Measurements from ENCODE around the gene IGFBP7. TPM values are rescaled to one million over a fixed set of nuclear protein-coding genes. Genes with fewer than 3 reads are reported as not detected.
A peak's percentile ranks its signal among the peaks of the same experiment; 100 is the strongest.

Gene IGFBP7
- total RNA-seq, 1 donor from 2014 or later: 66.8 TPM

- Histone ChIP-seq H3K27me3 (ENCODE audit: control insufficient read depth in 3 of 3, insufficient read depth in 3 of 3, low read length in 3 of 3) (peaks cover 0 to under 1% (median 0%) of the 10 kb centered on the region in 3 donors), H3K9ac (ENCODE audit: low read depth in 1 of 3, low read length in 3 of 3) (no peak overlapping the region), H3K4me1 (ENCODE audit: control insufficient read depth in 3 of 3, insufficient read depth in 3 of 3, low read length in 3 of 3) (peaks cover 7 to 18% (median 15%) of the 10 kb centered on the region in 3 donors), H3K9me3 (ENCODE audit: control insufficient read depth in 3 of 3, low read length in 3 of 3) (no peaks in the 10 kb centered on the region), H3K27ac (ENCODE audit: low read depth, low read length) (no peak overlapping the region), H3K4me3 (ENCODE audit: low read length in 3 of 3) (no peak overlapping the region), H3K36me3 (ENCODE audit: control insufficient read depth in 3 of 3, insufficient read depth in 3 of 3, low read length in 3 of 3) (no peaks in the 10 kb centered on the region)
These were observed 4.8 kb upstream of the IGFBP7 start for GRCh38 chr4:57114973-57115372.

- no peaks in the 10 kb centered on the region for H3K9me3 ChIP-seq (ENCODE audit: control insufficient read depth in 3 of 3, low read length in 3 of 3)
- no peak overlapping the region for H3K9ac ChIP-seq (ENCODE audit: low read depth in 1 of 3, low read length in 3 of 3)
- H3K27me3 ChIP-seq (ENCODE audit: control insufficient read depth in 3 of 3, insufficient read depth in 3 of 3, low read length in 3 of 3): peaks cover 5 to 7% (median 7%) of the 10 kb centered on the region in 3 donors
- H3K27ac ChIP-seq (ENCODE audit: low read depth, low read length): no peak overlapping the region
- no peaks in the 10 kb centered on the region for H3K36me3 ChIP-seq (ENCODE audit: control insufficient read depth in 3 of 3, insufficient read depth in 3 of 3, low read length in 3 of 3)
- peaks cover 4 to 12% (median 9%) of the 10 kb centered on the region in 3 donors for H3K4me1 ChIP-seq (ENCODE audit: control insufficient read depth in 3 of 3, insufficient read depth in 3 of 3, low read length in 3 of 3)
- H3K4me3 ChIP-seq (ENCODE audit: low read length in 3 of 3): no peak overlapping the region
These were observed 3.7 kb upstream of the IGFBP7 start for GRCh38 chr4:57113870-57114269.

- peaks cover 5 to 7% (median 7%) of the 10 kb centered on the region in 3 donors for H3K27me3 ChIP-seq (ENCODE audit: control insufficient read depth in 3 of 3, insufficient read depth in 3 of 3, low read length in 3 of 3)
- H3K27ac ChIP-seq (ENCODE audit: low read depth, low read length): peak overlapping the region; percentile 92
- peak overlapping the region; percentile 68 to 80 (median 69) for H3K4me3 ChIP-seq (ENCODE audit: low read length in 3 of 3)
- H3K9me3 ChIP-seq (ENCODE audit: control insufficient read depth in 3 of 3, low read length in 3 of 3): no peaks in the 10 kb centered on the region
- no peaks in the 10 kb centered on the region for H3K36me3 ChIP-seq (ENCODE audit: control insufficient read depth in 3 of 3, insufficient read depth in 3 of 3, low read length in 3 of 3)
- peak overlapping the region; percentile 48 to 83 (median 76) for H3K9ac ChIP-seq (ENCODE audit: low read depth in 1 of 3, low read length in 3 of 3)
- H3K4me1 ChIP-seq (ENCODE audit: control insufficient read depth in 3 of 3, insufficient read depth in 3 of 3, low read length in 3 of 3): peaks cover 6 to 8% (median 8%) of the 10 kb centered on the region in 3 donors
These were observed 691 bp upstream of the IGFBP7 start for GRCh38 chr4:57110640-57111511.

- Histone ChIP-seq H3K4me1 (ENCODE audit: control insufficient read depth in 3 of 3, insufficient read depth in 3 of 3, low read length in 3 of 3) (peaks cover 6 to 12% (median 12%) of the 10 kb centered on the region in 3 donors), H3K9me3 (ENCODE audit: control insufficient read depth in 3 of 3, low read length in 3 of 3) (no peaks in the 10 kb centered on the region), H3K4me3 (ENCODE audit: low read length in 3 of 3) (peak overlapping the region; percentile 68 to 80 (median 69))
These were observed 756 bp downstream of the IGFBP7 start for GRCh38 chr4:57109411-57109846.

GRCh38 chr4:57106181-57106580 lies 4.0 kb downstream of the IGFBP7 start:
- Histone ChIP-seq H3K9me3 (ENCODE audit: control insufficient read depth in 3 of 3, low read length in 3 of 3) (no peaks in the 10 kb centered on the region), H3K4me1 (ENCODE audit: control insufficient read depth in 3 of 3, insufficient read depth in 3 of 3, low read length in 3 of 3) (peaks cover 15 to 23% (median 18%) of the 10 kb centered on the region in 3 donors), H3K9ac (ENCODE audit: low read depth in 1 of 3, low read length in 3 of 3) (no peak overlapping the region), H3K36me3 (ENCODE audit: control insufficient read depth in 3 of 3, insufficient read depth in 3 of 3, low read length in 3 of 3) (no peaks in the 10 kb centered on the region), H3K27me3 (ENCODE audit: control insufficient read depth in 3 of 3, insufficient read depth in 3 of 3, low read length in 3 of 3) (peaks cover 5 to 7% (median 7%) of the 10 kb centered on the region in 3 donors), H3K27ac (ENCODE audit: low read depth, low read length) (peak overlapping the region; percentile 71), H3K4me3 (ENCODE audit: low read length in 3 of 3) (no peak overlapping the region)

More at GRCh38 chr4:57109411-57109846, 756 bp downstream of the IGFBP7 start:
- peaks cover 5 to 7% (median 7%) of the 10 kb centered on the region in 3 donors for H3K27me3 ChIP-seq (ENCODE audit: control insufficient read depth in 3 of 3, insufficient read depth in 3 of 3, low read length in 3 of 3)
- H3K9ac ChIP-seq (ENCODE audit: low read depth in 1 of 3, low read length in 3 of 3): peak overlapping the region; percentile 72 to 83 (median 75)
- H3K27ac ChIP-seq (ENCODE audit: low read depth, low read length): peak overlapping the region; percentile 92
- H3K36me3 ChIP-seq (ENCODE audit: control insufficient read depth in 3 of 3, insufficient read depth in 3 of 3, low read length in 3 of 3): no peaks in the 10 kb centered on the region

GRCh38 chr4:57104706-57105560 lies 5.3 kb downstream of the IGFBP7 start:
- H3K9ac ChIP-seq (ENCODE audit: low read depth in 1 of 3, low read length in 3 of 3): no peak overlapping the region
- H3K4me1 ChIP-seq (ENCODE audit: control insufficient read depth in 3 of 3, insufficient read depth in 3 of 3, low read length in 3 of 3): peaks cover 11 to 17% (median 12%) of the 10 kb centered on the region in 3 donors
- H3K4me3 ChIP-seq (ENCODE audit: low read length in 3 of 3): no peak overlapping the region
- H3K27me3 ChIP-seq (ENCODE audit: control insufficient read depth in 3 of 3, insufficient read depth in 3 of 3, low read length in 3 of 3): peaks cover 4 to 7% (median 6%) of the 10 kb centered on the region in 3 donors
- H3K27ac ChIP-seq (ENCODE audit: low read depth, low read length): peak overlapping the region; percentile 50
- no peaks in the 10 kb centered on the region for H3K9me3 ChIP-seq (ENCODE audit: control insufficient read depth in 3 of 3, low read length in 3 of 3)
- no peaks in the 10 kb centered on the region for H3K36me3 ChIP-seq (ENCODE audit: control insufficient read depth in 3 of 3, insufficient read depth in 3 of 3, low read length in 3 of 3)

GRCh38 chr4:57103051-57103450 lies 7.1 kb downstream of the IGFBP7 start:
- Histone ChIP-seq H3K36me3 (ENCODE audit: control insufficient read depth in 3 of 3, insufficient read depth in 3 of 3, low read length in 3 of 3) (no peaks in the 10 kb centered on the region), H3K9ac (ENCODE audit: low read depth in 1 of 3, low read length in 3 of 3) (peak overlapping the region; percentile 45 to 59 (median 57)), H3K9me3 (ENCODE audit: control insufficient read depth in 3 of 3, low read length in 3 of 3) (no peaks in the 10 kb centered on the region), H3K27ac (ENCODE audit: low read depth, low read length) (peak overlapping the region; percentile 86), H3K4me3 (ENCODE audit: low read length in 3 of 3) (no peak overlapping the region), H3K4me1 (ENCODE audit: control insufficient read depth in 3 of 3, insufficient read depth in 3 of 3, low read length in 3 of 3) (peaks cover 17 to 23% (median 22%) of the 10 kb centered on the region in 3 donors), H3K27me3 (ENCODE audit: control insufficient read depth in 3 of 3, insufficient read depth in 3 of 3, low read length in 3 of 3) (no peaks in the 10 kb centered on the region)

- no peaks in the 10 kb centered on the region for H3K9me3 ChIP-seq (ENCODE audit: control insufficient read depth in 3 of 3, low read length in 3 of 3)
- H3K9ac ChIP-seq (ENCODE audit: low read depth in 1 of 3, low read length in 3 of 3): peak overlapping the region in 2 of 3 donors; percentile 45 to 57
- no peak overlapping the region for H3K4me3 ChIP-seq (ENCODE audit: low read length in 3 of 3)
- peaks cover 21 to 26% (median 23%) of the 10 kb centered on the region in 3 donors for H3K4me1 ChIP-seq (ENCODE audit: control insufficient read depth in 3 of 3, insufficient read depth in 3 of 3, low read length in 3 of 3)
- H3K27ac ChIP-seq (ENCODE audit: low read depth, low read length): peak overlapping the region; percentile 86
- H3K36me3 ChIP-seq (ENCODE audit: control insufficient read depth in 3 of 3, insufficient read depth in 3 of 3, low read length in 3 of 3): no peaks in the 10 kb centered on the region
- H3K27me3 ChIP-seq (ENCODE audit: control insufficient read depth in 3 of 3, insufficient read depth in 3 of 3, low read length in 3 of 3): no peaks in the 10 kb centered on the region
These were observed 8.0 kb downstream of the IGFBP7 start for GRCh38 chr4:57102050-57102624.

GRCh38 chr4:57100979-57101651 lies 9.1 kb downstream of the IGFBP7 start:
- H3K4me1 ChIP-seq (ENCODE audit: control insufficient read depth in 3 of 3, insufficient read depth in 3 of 3, low read length in 3 of 3): peaks cover 21 to 23% (median 23%) of the 10 kb centered on the region in 3 donors
- no peak overlapping the region for H3K4me3 ChIP-seq (ENCODE audit: low read length in 3 of 3)
- no peak overlapping the region for H3K9ac ChIP-seq (ENCODE audit: low read depth in 1 of 3, low read length in 3 of 3)
- H3K27me3 ChIP-seq (ENCODE audit: control insufficient read depth in 3 of 3, insufficient read depth in 3 of 3, low read length in 3 of 3): no peaks in the 10 kb centered on the region
- H3K9me3 ChIP-seq (ENCODE audit: control insufficient read depth in 3 of 3, low read length in 3 of 3): no peaks in the 10 kb centered on the region
- no peaks in the 10 kb centered on the region for H3K36me3 ChIP-seq (ENCODE audit: control insufficient read depth in 3 of 3, insufficient read depth in 3 of 3, low read length in 3 of 3)
- H3K27ac ChIP-seq (ENCODE audit: low read depth, low read length): peak overlapping the region; percentile 86
